Measurements from ENCODE around the gene LYRM1. TPM values are rescaled to one million over a fixed set of nuclear protein-coding genes. Genes with fewer than 3 reads are reported as not detected.

The LYRM1 gene
- total RNA-seq, 1 experiment from 2014 or later: 14.3 TPM

DNA sequence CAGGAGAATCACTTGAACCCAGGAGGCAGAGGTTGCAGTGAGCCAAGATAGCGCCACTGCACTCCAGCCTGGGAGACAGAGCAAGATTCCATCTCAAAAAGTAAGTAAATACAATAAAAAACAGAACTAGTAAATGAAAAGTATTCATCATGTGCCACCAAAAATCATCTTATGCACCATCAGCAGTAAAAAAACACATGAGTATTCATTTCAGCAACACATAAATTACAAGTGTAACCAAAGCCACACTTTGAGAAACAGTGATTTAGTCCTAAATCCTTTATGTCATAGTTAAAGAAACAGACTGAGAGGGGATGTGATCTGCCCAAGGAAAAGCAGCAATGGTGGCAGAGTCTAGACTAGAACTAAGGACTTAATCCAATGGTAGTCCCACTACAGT lies 13.4 kb upstream of the LYRM1 start:
- no peak for DNase-seq (ENCODE audit: low spot score)
- Histone ChIP-seq H3K4me3 (ENCODE audit: low read depth, low read length, poor library complexity, severe bottlenecking) (no peak overlapping the region), H3K27me3 (replicated peaks; ENCODE audit: insufficient read depth, low read depth, low read length, poor library complexity) (no peaks in the 10 kb centered on the region), H3K9me3 (ENCODE audit: low read depth, low read length, poor library complexity, severe bottlenecking) (no peaks in the 10 kb centered on the region), H3K36me3 (ENCODE audit: insufficient read depth, low read length, poor library complexity, severe bottlenecking) (no peaks in the 10 kb centered on the region), H3K4me1 (ENCODE audit: insufficient read depth, low read length, poor library complexity, severe bottlenecking) (no peaks in the 10 kb centered on the region), H3K27ac (ENCODE audit: low read depth, low read length, poor library complexity, severe bottlenecking) (no peak overlapping the region)
- intact Hi-C loops (cut with micrococcal nuclease; ENCODE audit: unreplicated experiment): no loop called here
- POLR2A ChIA-PET (ENCODE audit: low non-redundant PET): no interaction called here
- CTCF ChIA-PET: no interaction called here
- TF ChIP-seq EZH2 (IDR thresholded peaks at IDR 0.05; ENCODE audit: borderline replicate concordance, low read depth, low read length, poor library complexity, severe bottlenecking): no peak
- TF ChIP-seq, protein P1, sequence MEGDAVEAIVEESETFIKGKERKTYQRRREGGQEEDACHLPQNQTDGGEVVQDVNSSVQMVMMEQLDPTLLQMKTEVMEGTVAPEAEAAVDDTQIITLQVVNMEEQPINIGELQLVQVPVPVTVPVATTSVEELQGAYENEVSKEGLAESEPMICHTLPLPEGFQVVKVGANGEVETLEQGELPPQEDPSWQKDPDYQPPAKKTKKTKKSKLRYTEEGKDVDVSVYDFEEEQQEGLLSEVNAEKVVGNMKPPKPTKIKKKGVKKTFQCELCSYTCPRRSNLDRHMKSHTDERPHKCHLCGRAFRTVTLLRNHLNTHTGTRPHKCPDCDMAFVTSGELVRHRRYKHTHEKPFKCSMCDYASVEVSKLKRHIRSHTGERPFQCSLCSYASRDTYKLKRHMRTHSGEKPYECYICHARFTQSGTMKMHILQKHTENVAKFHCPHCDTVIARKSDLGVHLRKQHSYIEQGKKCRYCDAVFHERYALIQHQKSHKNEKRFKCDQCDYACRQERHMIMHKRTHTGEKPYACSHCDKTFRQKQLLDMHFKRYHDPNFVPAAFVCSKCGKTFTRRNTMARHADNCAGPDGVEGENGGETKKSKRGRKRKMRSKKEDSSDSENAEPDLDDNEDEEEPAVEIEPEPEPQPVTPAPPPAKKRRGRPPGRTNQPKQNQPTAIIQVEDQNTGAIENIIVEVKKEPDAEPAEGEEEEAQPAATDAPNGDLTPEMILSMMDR (conservative IDR thresholded peaks at IDR 0.05; ENCODE audit: low read depth, low read length): no peak
- BruUV-seq (replicated peaks): no TSS peak

DNA sequence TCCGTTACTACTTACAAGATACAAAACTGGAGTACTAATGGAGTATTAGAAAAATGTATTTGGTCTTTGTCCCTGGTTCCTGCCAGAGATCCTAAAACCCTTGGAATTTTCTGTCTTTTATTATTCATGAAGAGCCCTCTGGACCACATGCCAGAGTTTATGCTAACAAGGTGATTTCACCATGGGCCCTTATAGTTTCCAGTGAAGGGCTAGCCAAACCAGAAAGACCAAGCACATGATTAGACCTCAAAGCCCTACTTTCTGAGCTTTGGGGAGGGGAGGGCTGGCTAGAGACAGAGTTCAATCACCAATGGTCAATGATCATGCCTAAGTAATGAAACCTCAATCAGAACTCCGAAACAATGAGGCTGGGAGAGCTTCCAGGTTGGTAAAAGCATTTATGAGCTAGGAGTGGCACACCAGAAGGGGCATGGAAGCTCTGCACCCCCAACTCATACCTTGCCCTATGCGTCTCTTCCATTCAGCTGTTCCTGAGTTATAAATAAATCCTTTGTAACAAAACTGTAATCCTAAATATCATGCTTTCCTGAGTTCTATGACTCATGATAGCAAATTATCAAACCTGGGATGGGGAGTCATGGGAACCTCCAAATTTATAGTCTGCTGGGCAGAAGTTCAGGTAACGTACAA lies 10.8 kb upstream of the LYRM1 start:
- no peaks in the 10 kb centered on the region for H3K36me3 ChIP-seq (ENCODE audit: insufficient read depth, low read length, poor library complexity, severe bottlenecking)
- no peaks in the 10 kb centered on the region for H3K4me1 ChIP-seq (ENCODE audit: insufficient read depth, low read length, poor library complexity, severe bottlenecking)
- POLR2A ChIA-PET (ENCODE audit: low non-redundant PET): interaction anchor here (0.6 kb wide), 1 partner anchor 170 kb away, joined by 15 read pairs; no protein-coding TSS in a partner anchor
- H3K27me3 ChIP-seq (replicated peaks; ENCODE audit: insufficient read depth, low read depth, low read length, poor library complexity): no peaks in the 10 kb centered on the region
- no TSS peak for BruUV-seq (replicated peaks)
- no peak overlapping the region for H3K27ac ChIP-seq (ENCODE audit: low read depth, low read length, poor library complexity, severe bottlenecking)
- CTCF ChIA-PET: no interaction called here
- no peaks in the 10 kb centered on the region for H3K9me3 ChIP-seq (ENCODE audit: low read depth, low read length, poor library complexity, severe bottlenecking)
- TF ChIP-seq EZH2 (IDR thresholded peaks at IDR 0.05; ENCODE audit: borderline replicate concordance, low read depth, low read length, poor library complexity, severe bottlenecking): no peak
- TF ChIP-seq, protein P1 (conservative IDR thresholded peaks at IDR 0.05; ENCODE audit: low read depth, low read length): no peak
- intact Hi-C loops (cut with micrococcal nuclease; ENCODE audit: unreplicated experiment): no loop called here
- no peak overlapping the region for H3K4me3 ChIP-seq (ENCODE audit: low read depth, low read length, poor library complexity, severe bottlenecking)
- no peak for DNase-seq (ENCODE audit: low spot score)

DNA sequence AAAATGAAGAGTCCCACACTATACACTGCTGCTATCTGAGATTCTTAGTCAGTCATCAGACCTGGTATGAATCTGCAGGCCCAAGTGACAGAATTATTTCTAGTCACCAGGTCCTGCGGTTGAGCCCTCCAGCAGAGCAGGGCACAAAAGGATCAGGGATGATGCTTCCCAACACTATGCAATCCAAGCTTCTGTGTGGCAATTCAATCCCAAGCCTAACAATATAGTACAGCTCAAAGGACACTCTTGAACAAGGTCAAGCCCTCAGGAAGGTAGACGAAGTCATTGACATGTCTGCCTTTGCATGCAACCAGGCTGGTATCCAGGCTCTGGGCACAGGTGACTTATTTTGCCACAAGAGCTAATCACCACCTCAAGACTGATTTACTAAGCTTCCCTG lies 6.2 kb upstream of the LYRM1 start:
- no TSS peak for BruUV-seq (replicated peaks)
- TF ChIP-seq EZH2 (IDR thresholded peaks at IDR 0.05; ENCODE audit: borderline replicate concordance, low read depth, low read length, poor library complexity, severe bottlenecking): no peak
- TF ChIP-seq, protein P1 (conservative IDR thresholded peaks at IDR 0.05; ENCODE audit: low read depth, low read length): no peak
- Histone ChIP-seq H3K36me3 (ENCODE audit: insufficient read depth, low read length, poor library complexity, severe bottlenecking) (no peaks in the 10 kb centered on the region), H3K4me3 (ENCODE audit: low read depth, low read length, poor library complexity, severe bottlenecking) (no peak overlapping the region), H3K9me3 (ENCODE audit: low read depth, low read length, poor library complexity, severe bottlenecking) (no peaks in the 10 kb centered on the region), H3K27ac (ENCODE audit: low read depth, low read length, poor library complexity, severe bottlenecking) (no peak overlapping the region), H3K4me1 (ENCODE audit: insufficient read depth, low read length, poor library complexity, severe bottlenecking) (peaks cover 13% of the 10 kb centered on the region), H3K27me3 (replicated peaks; ENCODE audit: insufficient read depth, low read depth, low read length, poor library complexity) (no peaks in the 10 kb centered on the region)
- POLR2A ChIA-PET (ENCODE audit: low non-redundant PET): no interaction called here
- intact Hi-C loops (cut with micrococcal nuclease; ENCODE audit: unreplicated experiment): no loop called here
- no peak for DNase-seq (ENCODE audit: low spot score)
- CTCF ChIA-PET: no interaction called here
